ENCODE data around the gene CCL11. TPM values are rescaled to one million over a fixed set of nuclear protein-coding genes. Genes with fewer than 3 reads are reported as not detected.
A peak's percentile ranks its signal among the peaks of the same experiment; 100 is the strongest.

CCL11 gene
- total RNA-seq, result 3.2 TPM
- long read RNA-seq, partial matches to known transcripts, result 0 of 2 reads
- long read RNA-seq, other reads (novel, unspliced or antisense), result 0 of 2 reads

- intact Hi-C loops (cut with DNase I), result loop anchor here (1.0 kb wide), 1 partner anchor 31 kb away; no protein-coding TSS in a partner anchor
- DNase-seq (ENCODE audit: low spot score), result no peak
These were observed at the start of gene CCL11 for GRCh38 chr17:34285286-34285792. TSS of gene CCL11 (plus strand) at chr17:34285742. CDS start at chr17:34285809, 67 bp downstream.

- intact Hi-C loops (cut with DNase I), result no loop called here
- no peak for DNase-seq (ENCODE audit: low spot score)
These were observed 49.2 kb upstream of the CCL11 start for GRCh38 chr17:34236281-34236892.

GRCh38 chr17:34237458-34237857, 48.1 kb upstream of the CCL11 start:
- intact Hi-C loops (cut with DNase I), result no loop called here

GRCh38 chr17:34241062-34241461, 44.5 kb upstream of the CCL11 start:
- peak; percentile 82 for DNase-seq (ENCODE audit: low spot score)
- intact Hi-C loops (cut with DNase I), result loop anchor here (5.0 kb wide), 1 partner anchor 39 kb away; no protein-coding TSS in a partner anchor

More at GRCh38 chr17:34237458-34237857, 48.1 kb upstream of the CCL11 start:
- no peak for DNase-seq (ENCODE audit: low spot score)

- DNase-seq (ENCODE audit: low spot score), result no peak
- intact Hi-C loops (cut with DNase I), result loop anchor here (5.0 kb wide), 1 partner anchor 40 kb away; no protein-coding TSS in a partner anchor
These were observed 42.8 kb upstream of the CCL11 start for GRCh38 chr17:34242587-34243363.

- DNase-seq (ENCODE audit: low spot score), result no peak
- intact Hi-C loops (cut with DNase I), result loop anchor here (5.0 kb wide), 1 partner anchor 41 kb away; no protein-coding TSS in a partner anchor
These were observed 41.9 kb upstream of the CCL11 start for GRCh38 chr17:34243364-34244320.

GRCh38 chr17:34245351-34245905, 40.1 kb upstream of the CCL11 start:
- intact Hi-C loops (cut with DNase I), result no loop called here

GRCh38 chr17:34246446-34246845, 39.1 kb upstream of the CCL11 start:
- DNase-seq (ENCODE audit: low spot score), result no peak
- intact Hi-C loops (cut with DNase I), result no loop called here

More at GRCh38 chr17:34245351-34245905, 40.1 kb upstream of the CCL11 start:
- no peak for DNase-seq (ENCODE audit: low spot score)

- intact Hi-C loops (cut with DNase I), result no loop called here
- DNase-seq (ENCODE audit: low spot score), result no peak
These were observed 38.7 kb upstream of the CCL11 start for GRCh38 chr17:34246881-34247280.

GRCh38 chr17:34248511-34249024, 37.0 kb upstream of the CCL11 start:
- intact Hi-C loops (cut with DNase I), result no loop called here

GRCh38 chr17:34249061-34249460, 36.5 kb upstream of the CCL11 start:
- intact Hi-C loops (cut with DNase I), result no loop called here
- DNase-seq (ENCODE audit: low spot score), result no peak

More at GRCh38 chr17:34248511-34249024, 37.0 kb upstream of the CCL11 start:
- DNase-seq (ENCODE audit: low spot score), result no peak

GRCh38 chr17:34249478-34249877, 36.1 kb upstream of the CCL11 start:
- DNase-seq (ENCODE audit: low spot score), result no peak
- intact Hi-C loops (cut with DNase I), result no loop called here

- intact Hi-C loops (cut with DNase I), result loop anchor here (5.0 to 10.0 kb wide), 2 partner anchors 56 to 1124 kb away; partner anchors contain the start of gene SLFN11
- no peak for DNase-seq (ENCODE audit: low spot score)
These were observed 34.4 kb upstream of the CCL11 start for GRCh38 chr17:34251186-34251585.

GRCh38 chr17:34252095-34252443, 33.5 kb upstream of the CCL11 start:
- intact Hi-C loops (cut with DNase I), result loop anchor here (1.0 to 10.0 kb wide), 3 partner anchors 17 to 1123 kb away; partner anchors contain the start of gene SLFN11
- no peak for DNase-seq (ENCODE audit: low spot score)

- intact Hi-C loops (cut with DNase I), result loop anchor here (1.0 to 10.0 kb wide), 3 partner anchors 17 to 1122 kb away; partner anchors contain the start of gene SLFN11
- peak; percentile 95 for DNase-seq (ENCODE audit: low spot score)
These were observed 33.0 kb upstream of the CCL11 start for GRCh38 chr17:34252444-34253138.

GRCh38 chr17:34253139-34253525, 32.4 kb upstream of the CCL11 start:
- intact Hi-C loops (cut with DNase I), result loop anchor here (5.0 to 10.0 kb wide), 2 partner anchors 54 to 1122 kb away; partner anchors contain the start of gene SLFN11
- no peak for DNase-seq (ENCODE audit: low spot score)

GRCh38 chr17:34254146-34254545, 31.4 kb upstream of the CCL11 start:
- intact Hi-C loops (cut with DNase I), result loop anchor here (1.0 to 10.0 kb wide), 3 partner anchors 31 to 1121 kb away; partner anchors contain the start of genes CCL11 and SLFN11
- no peak for DNase-seq (ENCODE audit: low spot score)
